Ishikawa (cell line): ENCODE data around the gene MT3.

Source experiments
- CEBPB ChIP-seq: IDR thresholded peaks from 2 replicates; pipeline ENCODE4 v1.6.1; 2012
- CREB1 ChIP-seq: IDR thresholded peaks from 2 replicates; pipeline ENCODE4 v1.6.1; 2012; ENCODE audit warnings: low read depth
- EGR1 ChIP-seq: IDR thresholded peaks from 2 replicates; pipeline ENCODE4 v1.6.1; 2012
- EP300 ChIP-seq: IDR thresholded peaks from 2 replicates; pipeline ENCODE4 v1.6.1; 2012; ENCODE audit warnings: borderline replicate concordance
- FOXM1 ChIP-seq: IDR thresholded peaks from 2 replicates; pipeline ENCODE4 v1.6.1; 2012; ENCODE audit warnings: low read depth, borderline replicate concordance
- NFIC ChIP-seq: IDR thresholded peaks from 2 replicates; pipeline ENCODE4 v1.6.1; 2012
- RAD21 ChIP-seq: IDR thresholded peaks from 2 replicates; pipeline ENCODE4 v1.6.1; 2012; ENCODE audit warnings: low read depth
- TAF1 ChIP-seq: IDR thresholded peaks from 2 replicates; pipeline ENCODE4 v1.6.1; 2012; ENCODE audit warnings: low read depth, mild to moderate bottlenecking
- TCF12 ChIP-seq: IDR thresholded peaks from 2 replicates; pipeline ENCODE4 v1.6.1; 2012; ENCODE audit warnings: low read depth
- TEAD4 ChIP-seq: IDR thresholded peaks from 2 replicates; pipeline ENCODE4 v1.6.1; 2012
- YY1 ChIP-seq: IDR thresholded peaks from 2 replicates; pipeline ENCODE4 v1.6.1; 2012; ENCODE audit warnings: low read depth
- ZBTB7A ChIP-seq: IDR thresholded peaks from 2 replicates; pipeline ENCODE4 v1.6.1; 2012; ENCODE audit warnings: low read depth
- TF ChIP-seq, protein P1 (sequence below): IDR thresholded peaks from 2 replicates; pipeline ENCODE4 v1.6.1; 2012
- TF ChIP-seq, protein P2 (sequence below): IDR thresholded peaks from 2 replicates; pipeline ENCODE4 v1.6.1; 2012
- TF ChIP-seq, protein P3 (sequence below): IDR thresholded peaks from 2 replicates; pipeline ENCODE4 v1.6.1; 2012; ENCODE audit warnings: low read depth, mild to moderate bottlenecking

The MT3 gene

DNA sequence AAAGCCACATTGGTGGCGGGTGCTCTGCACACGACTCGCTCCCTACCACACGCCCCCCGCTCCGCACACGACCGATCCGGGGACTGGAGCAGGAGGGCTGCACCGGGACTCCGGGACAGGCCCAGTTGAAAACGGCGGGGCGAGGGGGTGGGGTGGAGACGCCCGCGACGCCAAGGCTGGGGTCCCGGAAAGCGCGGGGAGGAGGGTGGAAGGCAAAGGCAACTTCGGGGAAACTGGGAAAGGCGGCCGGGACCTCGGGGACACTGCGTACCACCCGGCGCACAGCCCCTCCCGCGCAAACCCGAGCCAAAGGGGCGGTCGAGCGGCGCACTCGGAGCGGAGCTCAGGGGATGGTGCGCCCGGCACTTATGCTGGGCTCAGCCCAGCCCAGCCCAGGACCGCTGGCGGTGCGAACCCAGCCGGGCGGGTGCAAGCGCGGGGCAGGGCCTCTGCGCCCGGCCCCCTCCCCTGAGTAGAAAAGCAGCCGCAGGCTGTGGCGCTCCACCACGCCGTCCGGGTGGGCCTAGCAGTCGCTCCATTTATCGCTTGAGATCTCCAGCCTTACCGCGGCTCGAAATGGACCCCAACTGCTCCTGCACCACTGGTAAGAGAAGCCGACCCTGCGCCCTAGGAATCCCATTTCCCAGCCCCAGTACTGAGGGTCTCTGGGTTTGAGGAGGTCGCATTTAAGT is 43.0 kb downstream of the MT3 start, which contains the start of gene MT1M:
MT1M (plus strand) TSS at position 504 of the 692 bp plus-strand sequence; CDS start at position 577, 73 bp downstream.
- no peak for TF ChIP-seq FOXM1

DNA sequence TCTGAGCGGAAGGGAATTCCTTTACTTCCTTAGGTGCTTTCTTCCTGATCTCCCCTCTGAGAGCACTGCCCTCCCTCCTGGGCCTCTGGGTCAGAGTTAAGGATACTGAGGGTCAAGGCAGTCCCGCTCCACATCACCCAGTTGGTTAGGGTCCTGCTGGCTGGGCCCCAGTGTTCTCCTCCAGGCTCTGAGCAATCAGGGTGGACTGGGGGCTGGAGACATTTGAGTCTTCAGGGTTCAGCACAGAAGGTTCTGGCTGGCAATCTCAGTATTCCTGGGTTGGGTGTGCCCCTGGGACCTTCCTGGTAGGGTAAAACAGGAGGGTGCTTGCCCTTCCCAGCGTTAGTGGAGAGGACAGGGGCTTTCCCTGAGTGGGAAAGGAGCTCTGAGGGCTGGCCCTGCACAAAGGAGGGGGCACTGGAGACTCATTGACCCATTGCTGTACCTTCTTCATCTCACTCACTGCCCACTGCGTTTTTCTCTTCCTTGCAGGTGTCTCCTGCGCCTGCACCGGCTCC is 43.6 kb downstream of the MT3 start:
- TF ChIP-seq TCF12 (no peak), CEBPB (no peak), TAF1 (no peak), FOXM1 (no peak), NFIC (no peak), RAD21 (no peak)
- TF ChIP-seq, protein P1, sequence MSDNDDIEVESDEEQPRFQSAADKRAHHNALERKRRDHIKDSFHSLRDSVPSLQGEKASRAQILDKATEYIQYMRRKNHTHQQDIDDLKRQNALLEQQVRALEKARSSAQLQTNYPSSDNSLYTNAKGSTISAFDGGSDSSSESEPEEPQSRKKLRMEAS: no peak
- TF ChIP-seq, protein P2, sequence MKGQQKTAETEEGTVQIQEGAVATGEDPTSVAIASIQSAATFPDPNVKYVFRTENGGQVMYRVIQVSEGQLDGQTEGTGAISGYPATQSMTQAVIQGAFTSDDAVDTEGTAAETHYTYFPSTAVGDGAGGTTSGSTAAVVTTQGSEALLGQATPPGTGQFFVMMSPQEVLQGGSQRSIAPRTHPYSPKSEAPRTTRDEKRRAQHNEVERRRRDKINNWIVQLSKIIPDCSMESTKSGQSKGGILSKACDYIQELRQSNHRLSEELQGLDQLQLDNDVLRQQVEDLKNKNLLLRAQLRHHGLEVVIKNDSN: no peak

DNA sequence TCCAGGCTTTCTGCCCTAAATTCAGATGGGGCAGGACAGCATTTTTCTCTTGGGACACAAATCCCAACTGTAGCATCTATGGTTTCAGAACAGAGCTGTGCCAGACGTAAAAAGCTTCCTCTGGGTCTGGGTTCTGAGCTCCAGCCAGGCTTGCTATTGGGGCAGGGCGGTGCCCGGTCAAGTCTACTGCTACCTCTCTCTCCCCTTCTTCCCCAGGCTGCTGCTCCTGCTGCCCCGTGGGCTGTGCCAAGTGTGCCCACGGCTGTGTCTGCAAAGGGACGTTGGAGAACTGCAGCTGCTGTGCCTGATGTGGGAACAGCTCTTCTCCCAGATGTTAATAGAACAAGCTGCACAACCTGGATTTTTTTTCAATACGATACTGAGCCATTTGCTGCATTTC is 44.2 kb downstream of the MT3 start:
- TF ChIP-seq FOXM1 (no peak), EP300 (no peak), TCF12 (no peak), RAD21 (no peak), TEAD4 (no peak), YY1 (no peak), ZBTB7A (no peak), CREB1 (no peak), EGR1 (no peak), TAF1 (no peak), CEBPB (no peak), NFIC (no peak)
- TF ChIP-seq, protein P3, sequence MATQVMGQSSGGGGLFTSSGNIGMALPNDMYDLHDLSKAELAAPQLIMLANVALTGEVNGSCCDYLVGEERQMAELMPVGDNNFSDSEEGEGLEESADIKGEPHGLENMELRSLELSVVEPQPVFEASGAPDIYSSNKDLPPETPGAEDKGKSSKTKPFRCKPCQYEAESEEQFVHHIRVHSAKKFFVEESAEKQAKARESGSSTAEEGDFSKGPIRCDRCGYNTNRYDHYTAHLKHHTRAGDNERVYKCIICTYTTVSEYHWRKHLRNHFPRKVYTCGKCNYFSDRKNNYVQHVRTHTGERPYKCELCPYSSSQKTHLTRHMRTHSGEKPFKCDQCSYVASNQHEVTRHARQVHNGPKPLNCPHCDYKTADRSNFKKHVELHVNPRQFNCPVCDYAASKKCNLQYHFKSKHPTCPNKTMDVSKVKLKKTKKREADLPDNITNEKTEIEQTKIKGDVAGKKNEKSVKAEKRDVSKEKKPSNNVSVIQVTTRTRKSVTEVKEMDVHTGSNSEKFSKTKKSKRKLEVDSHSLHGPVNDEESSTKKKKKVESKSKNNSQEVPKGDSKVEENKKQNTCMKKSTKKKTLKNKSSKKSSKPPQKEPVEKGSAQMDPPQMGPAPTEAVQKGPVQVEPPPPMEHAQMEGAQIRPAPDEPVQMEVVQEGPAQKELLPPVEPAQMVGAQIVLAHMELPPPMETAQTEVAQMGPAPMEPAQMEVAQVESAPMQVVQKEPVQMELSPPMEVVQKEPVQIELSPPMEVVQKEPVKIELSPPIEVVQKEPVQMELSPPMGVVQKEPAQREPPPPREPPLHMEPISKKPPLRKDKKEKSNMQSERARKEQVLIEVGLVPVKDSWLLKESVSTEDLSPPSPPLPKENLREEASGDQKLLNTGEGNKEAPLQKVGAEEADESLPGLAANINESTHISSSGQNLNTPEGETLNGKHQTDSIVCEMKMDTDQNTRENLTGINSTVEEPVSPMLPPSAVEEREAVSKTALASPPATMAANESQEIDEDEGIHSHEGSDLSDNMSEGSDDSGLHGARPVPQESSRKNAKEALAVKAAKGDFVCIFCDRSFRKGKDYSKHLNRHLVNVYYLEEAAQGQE: no peak
- TF ChIP-seq, protein P2: no peak

DNA sequence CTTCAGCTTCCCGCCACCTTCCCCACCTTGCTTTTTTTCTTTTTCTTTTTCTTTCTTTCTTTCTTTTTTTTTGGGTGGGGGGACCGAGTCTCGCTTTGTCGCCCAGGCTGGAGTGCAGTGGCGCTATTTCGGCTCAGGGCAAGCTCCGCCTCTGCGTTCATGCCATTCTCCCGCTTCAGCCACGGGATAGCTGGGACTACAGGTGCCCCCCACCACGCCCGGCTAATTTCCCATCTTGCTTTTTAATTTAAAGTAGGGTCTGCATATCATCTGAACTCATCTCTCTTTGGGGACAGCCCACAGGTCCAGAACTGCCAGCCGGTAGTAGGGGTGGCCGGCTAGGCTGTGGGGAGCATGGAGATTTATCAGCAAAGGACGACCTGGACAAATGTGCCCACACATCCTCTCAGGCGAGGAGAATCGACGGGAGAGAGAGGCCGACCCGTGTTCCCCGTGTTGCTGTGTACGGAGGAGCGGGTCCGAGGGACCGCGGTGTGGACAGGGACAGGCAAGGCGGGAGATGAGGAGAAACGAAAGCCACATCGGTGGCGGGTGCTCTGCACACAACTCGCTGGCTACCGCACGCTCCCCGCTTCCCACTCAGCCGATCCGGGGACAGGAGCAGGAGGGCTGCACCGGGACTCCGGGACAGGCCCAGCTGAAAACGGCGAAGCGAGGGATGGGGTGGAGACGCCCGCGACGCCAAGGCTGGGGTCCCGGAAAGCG is 45.5 kb downstream of the MT3 start:
- TF ChIP-seq CEBPB (no peak), RAD21 (no peak), NFIC (no peak), TEAD4 (no peak), EP300 (no peak), FOXM1 (no peak), EGR1 (no peak), ZBTB7A (no peak), YY1 (no peak), TCF12 (no peak), CREB1 (no peak), TAF1 (no peak)
- TF ChIP-seq, protein P3: no peak
- TF ChIP-seq, protein P2: no peak
- TF ChIP-seq, protein P1: no peak

DNA sequence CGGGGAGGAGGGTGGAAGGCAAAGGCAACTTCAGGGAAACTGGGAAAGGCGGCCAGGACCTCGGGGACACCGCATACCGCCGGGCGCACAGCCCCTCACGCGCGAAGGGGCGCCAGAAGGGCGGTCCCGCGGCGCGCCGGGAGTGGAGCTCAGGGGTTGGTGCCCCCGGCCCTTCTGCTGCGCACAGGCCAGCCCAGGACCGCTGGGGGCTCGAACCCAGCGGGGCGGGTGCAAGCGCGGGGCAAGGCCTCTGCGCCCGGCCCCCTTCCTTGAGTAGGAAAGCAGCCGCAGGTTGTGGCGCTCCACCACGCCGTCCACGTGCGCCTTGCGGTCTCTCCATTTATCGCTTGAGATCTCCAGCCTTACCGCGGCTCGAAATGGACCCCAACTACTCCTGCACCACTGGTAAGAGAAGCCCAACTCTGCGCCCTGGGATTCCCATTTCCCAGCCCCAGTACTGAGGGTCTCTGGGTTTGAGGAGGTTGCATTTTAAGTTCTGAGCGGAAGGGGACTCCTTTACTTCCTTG is 46.2 kb downstream of the MT3 start:
- TF ChIP-seq FOXM1: no peak
- TF ChIP-seq, protein P2: no peak
- TF ChIP-seq, protein P3: no peak
- TF ChIP-seq NFIC: no peak
- TF ChIP-seq EGR1: no peak
- TF ChIP-seq, protein P1: no peak
- no peak for TF ChIP-seq CEBPB
- no peak for TF ChIP-seq EP300
- no peak for TF ChIP-seq YY1
- TF ChIP-seq RAD21: no peak
- TF ChIP-seq TCF12: no peak
- no peak for TF ChIP-seq ZBTB7A
- no peak for TF ChIP-seq TAF1
- no peak for TF ChIP-seq TEAD4
